Measurements from ENCODE around the gene KRTAP25-1. TPM values are rescaled to one million over a fixed set of nuclear protein-coding genes. Genes with fewer than 3 reads are reported as not detected.
A peak's percentile ranks its signal among the peaks of the same experiment; 100 is the strongest.

Gene KRTAP25-1
- total and polyA plus RNA-seq, 4 donors = not detected

DNA sequence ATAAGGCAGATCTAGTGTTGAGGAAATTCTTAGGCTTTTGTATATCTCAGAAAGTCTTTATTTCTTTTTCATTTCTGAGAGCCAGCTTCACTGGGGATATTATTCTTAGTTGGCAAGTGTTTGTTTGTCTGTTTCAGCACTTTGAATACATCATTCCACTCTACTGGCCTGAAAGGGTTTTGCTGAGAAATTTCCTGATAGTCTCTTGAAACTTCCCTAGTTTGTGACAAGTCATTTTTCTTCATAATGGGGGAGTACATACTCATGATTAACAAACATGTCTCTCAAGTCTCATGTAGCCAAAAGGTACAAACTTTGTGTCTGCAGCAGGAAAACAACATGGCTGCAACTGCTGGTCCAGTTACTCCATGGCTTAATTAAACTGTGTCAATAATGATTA lies 37.1 kb upstream of the KRTAP25-1 start:
- H3K27me3 ChIP-seq (ENCODE audit: control insufficient read depth in 3 of 3, insufficient read depth in 3 of 3, low read length in 2 of 3) = no peaks in the 10 kb centered on the region
- TF ChIP-seq, protein P1, sequence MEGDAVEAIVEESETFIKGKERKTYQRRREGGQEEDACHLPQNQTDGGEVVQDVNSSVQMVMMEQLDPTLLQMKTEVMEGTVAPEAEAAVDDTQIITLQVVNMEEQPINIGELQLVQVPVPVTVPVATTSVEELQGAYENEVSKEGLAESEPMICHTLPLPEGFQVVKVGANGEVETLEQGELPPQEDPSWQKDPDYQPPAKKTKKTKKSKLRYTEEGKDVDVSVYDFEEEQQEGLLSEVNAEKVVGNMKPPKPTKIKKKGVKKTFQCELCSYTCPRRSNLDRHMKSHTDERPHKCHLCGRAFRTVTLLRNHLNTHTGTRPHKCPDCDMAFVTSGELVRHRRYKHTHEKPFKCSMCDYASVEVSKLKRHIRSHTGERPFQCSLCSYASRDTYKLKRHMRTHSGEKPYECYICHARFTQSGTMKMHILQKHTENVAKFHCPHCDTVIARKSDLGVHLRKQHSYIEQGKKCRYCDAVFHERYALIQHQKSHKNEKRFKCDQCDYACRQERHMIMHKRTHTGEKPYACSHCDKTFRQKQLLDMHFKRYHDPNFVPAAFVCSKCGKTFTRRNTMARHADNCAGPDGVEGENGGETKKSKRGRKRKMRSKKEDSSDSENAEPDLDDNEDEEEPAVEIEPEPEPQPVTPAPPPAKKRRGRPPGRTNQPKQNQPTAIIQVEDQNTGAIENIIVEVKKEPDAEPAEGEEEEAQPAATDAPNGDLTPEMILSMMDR (IDR thresholded peaks at IDR 0.05; ENCODE audit: control extremely low read depth, extremely low read depth) = no peak
- H3K4me3 ChIP-seq = no peak overlapping the region
- H3K9me3 ChIP-seq (ENCODE audit: control insufficient read depth in 4 of 4, insufficient read depth in 3 of 4, low read length in 3 of 4) = peaks cover 0 to 1% (median 0%) of the 10 kb centered on the region in 4 donors
- no peak for DNase-seq
- no peak for ATAC-seq (ENCODE audit: insufficient read depth, low FRiP score)
- H3K36me3 ChIP-seq (ENCODE audit: control insufficient read depth in 4 of 4, insufficient read depth in 4 of 4, low read length in 4 of 4) = no peaks in the 10 kb centered on the region
- H3K9ac ChIP-seq (ENCODE audit: insufficient read depth in 1 of 2, low read length in 2 of 2) = no peak overlapping the region
- no peaks in the 10 kb centered on the region for H3K4me1 ChIP-seq (ENCODE audit: control insufficient read depth in 5 of 5, insufficient read depth in 5 of 5, low read length in 5 of 5)
- H3K27ac ChIP-seq (ENCODE audit: low read depth in 1 of 2, low read length in 1 of 2) = no peak overlapping the region

GRCh38 chr21:30320215-30320614 lies 30.9 kb upstream of the KRTAP25-1 start, which contains the start of gene KRTAP26-1:
Gene KRTAP26-1, minus strand, starts transcription at chr21:30320315. Its CDS starts 280 bp downstream, at chr21:30320035.
- H3K4me1 ChIP-seq (ENCODE audit: control insufficient read depth in 5 of 5, insufficient read depth in 5 of 5, low read length in 5 of 5) = no peaks in the 10 kb centered on the region
- H3K9ac ChIP-seq (ENCODE audit: insufficient read depth in 1 of 2, low read length in 2 of 2) = no peak within 1 kb of the TSS
- DNase-seq (no peak), ATAC-seq (ENCODE audit: insufficient read depth, low FRiP score) (no peak)
- H3K36me3 ChIP-seq (ENCODE audit: control insufficient read depth in 4 of 4, insufficient read depth in 4 of 4, low read length in 4 of 4) = no peaks in the 10 kb centered on the region
- peaks cover 0 to 7% (median 0%) of the 10 kb centered on the region in 3 donors for H3K27me3 ChIP-seq (ENCODE audit: control insufficient read depth in 3 of 3, insufficient read depth in 3 of 3, low read length in 2 of 3)
- H3K27ac ChIP-seq (ENCODE audit: low read depth in 1 of 2, low read length in 1 of 2) = no peak within 1 kb of the TSS
- TF ChIP-seq, protein P1 (IDR thresholded peaks at IDR 0.05; ENCODE audit: control extremely low read depth, extremely low read depth) = no peak
- 90 to 99% methylated on average over 2 of the region's 2 CpGs for WGBS, 2 donors
- no peak within 1 kb of the TSS for H3K4me3 ChIP-seq
- peaks cover 0 to 2% (median 0%) of the 10 kb centered on the region in 4 donors for H3K9me3 ChIP-seq (ENCODE audit: control insufficient read depth in 4 of 4, insufficient read depth in 3 of 4, low read length in 3 of 4)

DNA sequence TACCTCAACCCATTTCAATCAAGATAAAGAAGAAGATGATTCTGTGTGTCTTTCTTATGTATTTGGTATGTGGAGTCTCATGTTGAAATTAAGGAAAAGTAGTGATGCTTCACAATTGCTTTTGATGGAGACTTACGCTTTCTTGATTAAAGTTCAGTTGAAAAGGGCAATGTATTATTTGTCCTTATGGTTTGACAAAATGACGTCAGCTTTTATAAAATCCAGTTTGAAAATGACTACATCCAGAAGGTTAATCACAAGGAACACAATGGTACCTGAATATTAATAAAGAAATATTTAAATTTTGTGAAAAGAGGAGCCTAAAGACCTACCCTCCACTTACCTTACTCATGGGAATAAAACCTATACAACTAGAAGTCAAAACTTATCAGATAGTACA lies 26.4 kb upstream of the KRTAP25-1 start:
- H3K9ac ChIP-seq (ENCODE audit: insufficient read depth in 1 of 2, low read length in 2 of 2) = no peak overlapping the region
- peaks cover 0 to 7% (median 0%) of the 10 kb centered on the region in 3 donors for H3K27me3 ChIP-seq (ENCODE audit: control insufficient read depth in 3 of 3, insufficient read depth in 3 of 3, low read length in 2 of 3)
- H3K36me3 ChIP-seq (ENCODE audit: control insufficient read depth in 4 of 4, insufficient read depth in 4 of 4, low read length in 4 of 4) = no peaks in the 10 kb centered on the region
- ATAC-seq (ENCODE audit: insufficient read depth, low FRiP score) (no peak), DNase-seq (no peak)
- 87 to 94% methylated on average over 2 of the region's 2 CpGs for WGBS, 2 donors
- H3K4me1 ChIP-seq (ENCODE audit: control insufficient read depth in 5 of 5, insufficient read depth in 5 of 5, low read length in 5 of 5) = no peaks in the 10 kb centered on the region
- H3K4me3 ChIP-seq = no peak overlapping the region
- no peak overlapping the region for H3K27ac ChIP-seq (ENCODE audit: low read depth in 1 of 2, low read length in 1 of 2)
- peaks cover 0 to 2% (median 0%) of the 10 kb centered on the region in 4 donors for H3K9me3 ChIP-seq (ENCODE audit: control insufficient read depth in 4 of 4, insufficient read depth in 3 of 4, low read length in 3 of 4)
- TF ChIP-seq, protein P1 (IDR thresholded peaks at IDR 0.05; ENCODE audit: control extremely low read depth, extremely low read depth) = no peak

GRCh38 chr21:30306884-30307283 lies 17.6 kb upstream of the KRTAP25-1 start:
- Histone ChIP-seq H3K27me3 (ENCODE audit: control insufficient read depth in 3 of 3, insufficient read depth in 3 of 3, low read length in 2 of 3) (no peaks in the 10 kb centered on the region), H3K4me3 (no peak overlapping the region), H3K36me3 (ENCODE audit: control insufficient read depth in 4 of 4, insufficient read depth in 4 of 4, low read length in 4 of 4) (no peaks in the 10 kb centered on the region), H3K9me3 (ENCODE audit: control insufficient read depth in 4 of 4, insufficient read depth in 3 of 4, low read length in 3 of 4) (peaks cover 0 to 2% (median 0%) of the 10 kb centered on the region in 4 donors), H3K9ac (ENCODE audit: insufficient read depth in 1 of 2, low read length in 2 of 2) (no peak overlapping the region), H3K27ac (ENCODE audit: low read depth in 1 of 2, low read length in 1 of 2) (no peak overlapping the region), H3K4me1 (ENCODE audit: control insufficient read depth in 5 of 5, insufficient read depth in 5 of 5, low read length in 5 of 5) (no peaks in the 10 kb centered on the region)
- 55 to 58% methylated on average over 2 of the region's 2 CpGs for WGBS, 2 donors
- DNase-seq = peak in 1 of 3 donors; percentile 19
- no peak for ATAC-seq (ENCODE audit: insufficient read depth, low FRiP score)
- TF ChIP-seq, protein P1 (IDR thresholded peaks at IDR 0.05; ENCODE audit: control extremely low read depth, extremely low read depth) = no peak
